Stimulated activated CD8-positive, alpha-beta memory T cell treated with anti-CD3 and anti-CD28 coated beads, Interleukin-12 subunit alpha, Interleukin-12 subunit beta, amount 100 ng/mL, for 4 hours (primary cell): Measurements from ENCODE around the gene FAM174C.
"Not testable (repeated sequence)": the region's sequence is repeated elsewhere in the genome, so short reads cannot be mapped to it uniquely, and the experiment has no call there.

ENCODE experiments used
- DNase-seq: peaks from one replicate; pipeline ENCODE4 v3.0.0-alpha.2; 2020; ENCODE audit warnings: low read depth

The FAM174C gene

GRCh38 chr19:1237027-1237659 is 38.2 kb upstream of the FAM174C start:
- DNase-seq = no peak

- DNase-seq = no peak
Observed at GRCh38 chr19:1237754-1238368, 37.5 kb upstream of the FAM174C start, which contains the start of gene CBARP. Gene CBARP, minus strand, starts transcription at chr19:1238005. Its CDS starts 1,905 bp downstream, at chr19:1236100.

DNA sequence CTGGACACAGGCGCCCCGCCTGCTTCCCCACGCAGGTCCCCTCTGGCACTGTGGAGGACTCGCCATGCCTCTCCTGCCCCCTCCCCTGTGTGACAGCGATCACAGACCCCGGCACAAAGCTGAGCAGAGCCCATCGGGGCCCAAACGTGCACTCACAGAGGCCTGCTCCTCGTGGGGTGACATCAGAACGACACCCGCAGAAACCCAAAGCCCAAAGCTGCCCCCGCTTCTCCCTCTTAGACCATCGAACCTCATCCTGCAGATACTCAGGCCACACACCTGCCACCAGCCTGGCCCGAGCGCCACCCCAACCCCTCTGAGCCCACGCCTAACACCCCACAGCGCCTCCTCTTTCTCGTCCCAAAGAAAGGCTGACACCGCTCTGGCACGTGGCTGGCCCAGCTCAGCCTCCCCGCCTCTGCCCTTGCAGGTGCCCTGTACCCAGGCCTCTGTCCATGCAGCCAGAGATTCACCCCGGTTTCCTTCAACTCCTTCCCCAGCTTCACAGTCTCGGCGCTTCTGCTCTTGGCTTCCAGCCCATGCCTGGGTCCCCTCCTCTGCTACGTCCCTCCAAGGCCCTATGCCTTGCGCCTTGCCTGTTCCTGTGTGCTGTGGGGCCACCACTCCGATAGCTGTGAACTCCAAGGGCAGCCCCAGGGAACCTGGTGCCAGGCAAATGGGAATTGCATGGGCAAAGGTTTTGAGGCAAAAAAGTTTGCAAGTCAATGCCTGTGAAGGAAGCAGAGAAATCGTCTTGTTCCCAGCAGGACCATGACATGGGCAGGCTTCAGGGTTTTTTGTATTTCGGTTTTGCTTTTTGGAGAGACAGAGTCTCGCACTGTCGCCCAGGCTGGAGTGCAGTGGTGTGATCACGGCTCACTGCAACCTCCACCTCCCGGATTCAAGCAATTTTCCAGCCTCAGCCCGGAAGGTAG is 36.7 kb upstream of the FAM174C start:
- no peak for DNase-seq

DNA sequence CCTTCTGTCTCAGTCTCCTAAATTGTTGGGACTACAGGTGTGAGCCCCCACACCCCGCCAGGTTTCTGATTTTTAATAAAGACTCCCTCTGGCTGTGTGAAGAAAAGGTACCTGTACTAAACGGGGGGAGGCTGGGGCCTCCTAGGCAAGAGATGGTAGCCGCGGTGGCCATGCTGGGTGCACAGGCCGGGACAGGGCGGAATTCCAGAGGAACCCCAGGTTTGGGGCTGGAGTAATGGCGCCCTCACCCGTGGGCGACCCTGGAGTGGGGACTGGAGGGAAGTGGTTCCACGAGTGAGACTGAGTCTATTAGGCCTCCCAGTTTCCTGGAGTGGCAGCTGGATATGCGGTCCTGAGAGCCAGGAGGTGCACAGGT is 35.9 kb upstream of the FAM174C start:
- DNase-seq = no peak

DNA sequence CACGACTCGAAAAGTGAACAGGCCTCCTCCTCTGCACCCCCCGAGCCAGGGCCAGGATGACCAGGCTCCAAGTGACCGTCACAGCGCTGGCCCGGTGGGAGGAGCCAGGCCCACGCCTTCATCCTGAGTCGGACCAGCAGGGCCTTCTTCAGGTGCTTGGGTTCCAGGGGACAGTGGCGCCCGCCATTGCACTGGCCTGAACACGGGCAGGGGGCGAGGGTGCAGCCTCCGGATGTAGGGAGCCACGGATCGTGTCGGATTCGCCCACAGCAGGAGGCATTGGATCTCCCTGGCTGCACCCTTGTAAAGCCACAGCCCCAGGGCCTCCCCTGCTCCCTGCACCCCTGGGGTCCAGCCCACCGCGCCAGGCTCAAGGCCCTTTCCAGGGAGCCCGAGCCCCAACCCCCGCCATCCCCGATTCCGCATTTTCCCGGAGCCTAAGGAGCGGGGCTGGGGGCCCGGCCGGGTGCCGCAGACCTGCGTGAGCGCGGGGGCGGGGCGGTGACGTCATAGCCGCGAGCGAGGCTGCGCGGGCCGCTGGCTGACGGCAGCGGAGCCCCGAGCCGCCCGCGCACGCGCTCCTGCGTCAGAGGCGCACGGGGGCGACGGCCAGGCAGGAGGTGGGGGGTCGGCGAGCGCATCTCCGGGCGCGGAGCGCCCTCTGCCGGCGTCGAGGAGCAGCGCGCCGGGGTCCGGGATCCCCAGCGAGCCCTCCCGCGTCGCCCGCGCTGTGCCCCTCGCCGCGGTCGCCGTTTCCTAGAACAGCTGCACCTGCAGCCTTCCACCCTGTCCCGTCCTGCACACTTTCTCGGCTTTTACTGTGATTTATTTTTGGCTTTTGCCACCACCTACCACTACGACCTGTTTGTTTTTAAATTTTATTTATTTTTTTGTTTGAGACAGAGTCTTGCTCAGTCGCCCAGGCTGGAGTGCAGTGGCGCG is 35.3 kb upstream of the FAM174C start:
- DNase-seq = peak; percentile 96

GRCh38 chr19:1240925-1241324 is 34.4 kb upstream of the FAM174C start:
- no peak for DNase-seq

- peak; percentile 95 for DNase-seq
Observed at GRCh38 chr19:1241417-1242095, 33.8 kb upstream of the FAM174C start, which contains the start of gene ATP5F1D. Gene ATP5F1D, plus strand, starts transcription at chr19:1241751. Its CDS starts 100 bp downstream, at chr19:1241851.

GRCh38 chr19:1243768-1244692 is 31.3 kb upstream of the FAM174C start:
- peak; percentile 82 for DNase-seq

GRCh38 chr19:1244693-1245451 is 30.5 kb upstream of the FAM174C start:
- DNase-seq = no peak

DNA sequence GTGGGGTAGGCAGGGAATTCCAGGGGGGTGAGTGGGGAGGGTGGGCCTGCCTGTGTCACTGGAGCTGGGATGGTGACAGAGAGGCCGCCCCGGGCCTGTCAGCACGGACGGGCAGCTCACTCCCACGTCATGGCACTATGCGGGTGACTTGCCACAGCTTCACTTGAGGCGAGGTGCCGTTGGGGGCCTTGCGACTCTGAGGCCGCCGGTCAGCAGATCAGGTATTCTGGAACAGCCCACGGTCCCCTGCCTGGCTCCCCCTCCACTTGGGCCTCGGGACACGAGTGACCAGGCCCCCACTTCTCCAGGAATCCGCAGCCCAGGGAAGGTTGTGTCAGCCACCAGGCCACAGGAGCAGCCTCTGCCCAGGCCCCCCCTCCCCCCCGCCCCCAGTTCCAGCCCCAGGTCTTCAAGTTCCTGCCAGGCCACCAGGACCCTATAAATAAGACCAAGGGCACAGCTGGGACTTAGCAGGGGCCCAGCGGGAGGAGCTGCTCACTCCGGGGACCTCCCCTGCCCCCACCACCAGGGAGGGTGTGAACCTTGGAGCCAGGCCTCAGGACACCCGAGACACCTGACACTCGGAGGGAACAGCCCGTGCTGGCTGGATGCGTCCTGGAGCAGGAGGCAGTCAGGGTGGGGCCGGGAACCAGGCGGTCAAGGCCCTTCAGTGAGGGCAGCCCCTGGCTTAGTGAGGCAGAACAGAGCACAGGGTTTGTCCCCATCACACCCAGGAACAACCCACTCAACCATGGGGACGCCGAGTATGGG is 29.7 kb upstream of the FAM174C start:
- no peak for DNase-seq

- not testable (repeated sequence) for DNase-seq
Observed at GRCh38 chr19:1246265-1247087, 28.9 kb upstream of the FAM174C start.

- DNase-seq = no peak
Observed at GRCh38 chr19:1247748-1248138, 27.6 kb upstream of the FAM174C start.

- DNase-seq = peak; percentile 64
Observed at GRCh38 chr19:1248139-1248785, 27.1 kb upstream of the FAM174C start, which contains the start of gene MIDN. Gene MIDN, plus strand, starts transcription at chr19:1248583. Its CDS starts 1,714 bp downstream, at chr19:1250297.

GRCh38 chr19:1248786-1249297 is 26.5 kb upstream of the FAM174C start:
- DNase-seq = peak; percentile 83

GRCh38 chr19:1249298-1249989 is 25.9 kb upstream of the FAM174C start:
- DNase-seq = peak; percentile 96

GRCh38 chr19:1249990-1250436 is 25.3 kb upstream of the FAM174C start:
- DNase-seq = no peak
